Measurements from ENCODE around the gene CDK18.

- TF ChIP-seq EZH2 (IDR thresholded peaks at IDR 0.05; ENCODE audit: borderline replicate concordance, insufficient read depth, low read length, poor library complexity, severe bottlenecking): no peak
- TF ChIP-seq CTCF (IDR thresholded peaks at IDR 0.05; ENCODE audit: poor library complexity, severe bottlenecking): no peak
- TF ChIP-seq EP300 (conservative IDR thresholded peaks at IDR 0.05; ENCODE audit: poor library complexity, severe bottlenecking): no peak
- TF ChIP-seq POLR2AphosphoS5 (IDR thresholded peaks at IDR 0.05): no peak
- no peak for TF ChIP-seq RAD21 (conservative IDR thresholded peaks at IDR 0.05)
- TF ChIP-seq TAF1 (IDR thresholded peaks at IDR 0.05; ENCODE audit: low read depth): no peak
- no peak for TF ChIP-seq SMC3 (conservative IDR thresholded peaks at IDR 0.05; ENCODE audit: poor library complexity)
Observed at GRCh38 chr1:205571747-205572146, 67.3 kb downstream of the CDK18 start.

Data from neural cell (in vitro differentiated cells).